GM20431 (cell line): ENCODE data around the gene TFPI.
"Not testable (repeated sequence)": the region's sequence is repeated elsewhere in the genome, so short reads cannot be mapped to it uniquely, and the experiment has no call there.

Experiments used
- in situ Hi-C: fragments of 300-500 bp; cut with MseI, MboI; formaldehyde crosslinking; loops from one replicate; pipeline ENCODE4 v1.15.0; 2020; ENCODE audit warnings: low sequenced_read_pairs; ENCODE audit not compliant: unreplicated experiment

Gene TFPI

DNA sequence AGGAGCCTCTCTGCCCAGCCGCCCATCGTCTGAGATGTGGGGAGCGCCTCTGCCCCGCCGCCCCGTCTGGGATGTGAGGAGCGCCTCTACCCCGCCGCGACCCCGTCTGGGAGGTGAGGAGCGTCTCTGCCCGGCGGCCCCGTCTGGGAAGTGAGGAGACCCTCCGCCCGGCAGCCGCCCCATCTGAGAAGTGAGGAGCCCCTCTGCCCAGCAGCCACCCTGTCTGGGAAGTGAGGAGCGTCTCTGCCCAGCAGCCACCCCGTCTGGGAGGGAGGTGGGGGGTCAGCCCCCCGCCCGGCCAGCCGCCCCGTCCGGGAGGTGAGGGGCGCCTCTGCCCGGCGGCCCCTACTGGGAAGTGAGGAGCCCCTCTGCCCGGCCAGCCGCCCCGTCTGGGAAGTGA, 2.3 kb upstream of the TFPI start:
- in situ Hi-C loops, result not testable (repeated sequence)

DNA sequence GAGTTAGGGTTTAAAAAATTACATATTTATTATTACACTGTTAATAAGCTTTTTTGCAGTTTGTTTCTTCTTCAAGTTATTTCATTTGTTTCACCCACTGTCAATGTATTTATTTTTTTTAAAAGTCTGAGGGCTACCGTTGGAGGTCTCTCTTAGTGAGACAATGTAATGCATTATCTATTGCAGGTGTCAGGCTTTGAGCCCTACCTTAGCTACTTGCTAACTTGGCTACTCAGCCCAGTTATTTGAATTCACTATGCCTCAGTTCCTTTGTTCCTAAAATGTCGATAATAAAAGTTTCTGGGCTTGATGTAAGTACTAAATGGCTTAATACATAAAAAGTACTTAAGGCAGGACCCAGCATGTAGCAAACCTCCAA, 458 bp upstream of the TFPI start:
- in situ Hi-C loops, result no loop called here

- in situ Hi-C loops, result no loop called here
Measured at GRCh38 chr2:187552828-187553681, 1.2 kb downstream of the TFPI start.

DNA sequence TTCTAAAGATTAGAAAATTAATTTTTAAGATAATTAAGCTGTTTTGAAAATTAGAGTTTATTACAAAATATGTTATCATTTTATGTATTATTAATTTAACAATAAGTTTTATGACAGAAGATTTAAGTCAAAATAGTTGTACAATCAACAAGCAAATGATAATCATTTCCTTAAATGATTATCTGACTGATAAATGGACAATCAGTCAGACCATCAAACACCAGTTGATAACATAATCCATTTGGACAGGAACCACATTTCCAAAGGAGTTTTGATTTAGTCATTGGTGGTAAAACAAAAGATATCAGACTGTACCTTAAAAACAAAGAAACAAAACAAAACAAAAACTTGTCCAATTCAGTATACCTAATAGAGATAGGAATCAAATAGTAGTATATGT, 1.9 kb downstream of the TFPI start:
- in situ Hi-C loops, result no loop called here

- in situ Hi-C loops, result no loop called here
Measured at GRCh38 chr2:187550857-187551256, 3.4 kb downstream of the TFPI start.

- in situ Hi-C loops, result no loop called here
Measured at GRCh38 chr2:187549951-187550555, 4.2 kb downstream of the TFPI start.

DNA sequence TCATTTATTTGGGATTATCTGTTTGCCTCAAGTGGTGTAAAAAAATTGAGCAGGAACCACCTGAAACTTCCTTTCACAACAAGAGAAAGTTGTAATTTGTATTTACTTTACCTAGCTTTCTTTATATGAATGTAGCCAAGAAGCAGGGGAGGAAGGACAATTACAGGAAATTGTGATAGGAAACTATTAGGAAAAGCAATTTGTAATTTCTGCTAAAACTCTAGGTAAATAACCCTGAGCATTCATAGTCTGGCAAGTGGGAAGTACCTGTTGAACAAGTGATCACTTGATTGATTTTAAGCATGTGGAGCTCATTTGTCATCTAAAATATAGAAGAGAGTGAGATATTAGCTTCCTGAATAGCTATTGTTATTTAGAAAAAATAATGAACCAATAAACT, 5.0 kb downstream of the TFPI start:
- in situ Hi-C loops, result no loop called here

DNA sequence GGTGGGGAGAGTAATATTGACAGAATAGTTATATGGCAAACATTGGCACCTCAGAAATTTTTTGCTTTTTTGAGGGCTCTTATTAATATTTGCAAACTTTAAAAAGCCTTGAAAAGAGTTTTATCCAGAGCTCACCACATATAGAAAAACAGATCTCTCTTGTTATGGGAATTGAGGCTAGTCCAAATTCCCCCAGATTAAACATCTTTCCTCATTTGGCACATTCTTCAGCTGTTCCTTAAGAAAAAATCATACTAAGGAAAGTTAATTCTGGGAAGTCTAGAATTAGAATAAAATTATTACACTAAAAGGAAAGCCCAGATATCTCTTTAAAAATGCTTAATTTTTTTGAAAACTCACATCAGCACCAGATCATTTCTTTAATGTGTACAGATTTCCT, 5.6 kb downstream of the TFPI start:
- in situ Hi-C loops, result no loop called here

GRCh38 chr2:187547353-187547979, 6.8 kb downstream of the TFPI start:
- in situ Hi-C loops, result no loop called here

DNA sequence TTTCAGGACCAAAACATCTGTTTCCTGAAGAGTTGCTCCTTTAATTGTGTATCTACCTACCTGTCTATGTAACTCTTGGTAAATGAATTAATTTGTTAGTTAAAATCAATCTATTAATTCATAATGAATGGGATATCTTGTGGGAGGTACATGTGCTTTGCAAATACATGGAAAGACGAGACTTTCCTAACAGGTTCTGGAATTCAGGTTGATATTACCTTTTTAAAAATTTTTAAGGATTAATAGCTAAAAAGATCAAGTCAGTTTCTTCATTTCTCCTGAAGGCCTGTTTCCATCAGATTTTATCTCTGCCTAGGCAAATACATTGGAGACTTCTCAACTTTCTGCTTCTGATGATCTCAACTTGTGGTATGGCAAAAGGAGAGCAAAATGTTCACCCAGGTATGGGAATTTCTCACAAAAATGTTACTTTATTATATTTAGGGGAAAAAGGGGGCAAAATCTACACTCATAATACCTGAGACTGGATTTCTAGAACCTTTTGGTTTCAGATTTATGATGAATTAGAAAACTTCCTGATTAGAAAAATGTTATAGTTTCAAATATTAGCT, 7.4 kb downstream of the TFPI start:
- in situ Hi-C loops, result no loop called here

DNA sequence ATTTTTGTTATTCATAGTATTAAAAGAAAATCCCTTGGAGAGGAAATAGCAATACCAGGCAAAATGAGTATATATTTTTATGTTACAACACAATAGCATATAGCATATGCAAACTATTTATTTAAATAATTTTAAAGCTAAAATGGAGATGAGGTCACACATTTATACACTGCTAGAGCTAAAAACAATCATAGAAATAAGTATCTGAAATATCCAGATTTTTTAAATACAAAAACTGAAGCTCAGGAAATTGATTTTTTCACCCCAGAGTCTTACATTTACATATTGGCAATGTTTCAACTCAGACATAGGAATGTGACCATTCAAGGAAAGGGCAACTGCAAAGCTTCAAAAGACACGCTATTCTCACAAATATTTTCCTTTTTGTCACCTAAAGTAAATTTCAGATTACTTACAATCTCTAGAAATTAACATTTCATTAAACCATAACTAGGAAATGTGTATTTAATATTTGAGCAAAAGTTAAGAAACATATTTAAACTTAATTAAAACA, 8.9 kb downstream of the TFPI start:
- in situ Hi-C loops, result no loop called here

DNA sequence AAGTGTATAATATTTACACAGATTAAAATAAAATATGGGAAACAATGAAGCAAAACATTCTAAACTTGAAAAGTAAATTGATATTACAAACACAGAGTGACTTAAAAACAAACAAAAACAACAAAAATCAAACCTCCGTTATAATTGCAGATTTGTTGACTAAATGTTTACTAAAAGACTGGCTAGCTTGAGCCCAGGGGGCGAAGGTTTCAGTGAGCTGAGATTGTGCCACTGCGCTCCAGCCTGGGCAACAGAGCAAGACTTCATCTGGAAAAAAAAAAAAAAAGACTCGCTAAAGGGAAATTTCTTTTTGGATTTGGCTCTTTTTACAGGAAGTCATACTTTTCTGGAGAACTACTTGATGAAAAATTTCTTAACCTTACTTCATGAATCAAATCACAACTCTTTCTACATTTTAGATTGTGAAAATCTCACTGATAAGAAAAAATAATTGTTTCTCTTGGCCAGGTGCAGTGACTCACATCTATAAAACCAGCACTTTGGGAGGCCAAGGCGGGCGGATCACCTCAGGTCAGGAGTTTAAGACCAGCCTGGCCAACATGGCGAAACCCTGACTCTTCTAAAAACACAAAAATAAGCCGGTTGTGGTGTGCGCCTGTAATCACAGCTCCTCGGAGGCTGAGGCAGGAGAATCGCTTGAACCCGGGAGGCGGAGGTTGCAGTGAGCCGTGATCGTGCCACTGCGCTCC, 9.7 kb downstream of the TFPI start:
- in situ Hi-C loops, result no loop called here

DNA sequence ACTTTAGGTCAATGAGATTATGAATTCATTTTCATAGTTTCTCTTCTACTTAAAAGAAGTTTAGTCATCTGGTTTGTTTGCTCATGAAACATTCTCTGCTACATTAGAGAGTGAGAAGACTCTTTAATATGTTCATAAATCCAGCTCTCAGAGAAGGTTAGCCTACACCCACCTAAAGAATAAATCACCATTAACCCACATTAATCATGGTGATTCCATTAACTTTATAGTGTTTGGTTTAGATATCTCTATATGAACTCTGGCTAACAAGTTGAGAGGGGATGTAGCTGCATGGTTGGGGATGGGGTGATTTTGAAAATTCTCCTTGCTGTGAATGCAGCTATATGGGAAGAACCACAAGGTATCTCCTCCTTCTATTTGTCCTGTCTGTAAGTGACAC, 10.7 kb downstream of the TFPI start:
- in situ Hi-C loops, result no loop called here

GRCh38 chr2:187542123-187542522, 12.1 kb downstream of the TFPI start:
- in situ Hi-C loops, result no loop called here

DNA sequence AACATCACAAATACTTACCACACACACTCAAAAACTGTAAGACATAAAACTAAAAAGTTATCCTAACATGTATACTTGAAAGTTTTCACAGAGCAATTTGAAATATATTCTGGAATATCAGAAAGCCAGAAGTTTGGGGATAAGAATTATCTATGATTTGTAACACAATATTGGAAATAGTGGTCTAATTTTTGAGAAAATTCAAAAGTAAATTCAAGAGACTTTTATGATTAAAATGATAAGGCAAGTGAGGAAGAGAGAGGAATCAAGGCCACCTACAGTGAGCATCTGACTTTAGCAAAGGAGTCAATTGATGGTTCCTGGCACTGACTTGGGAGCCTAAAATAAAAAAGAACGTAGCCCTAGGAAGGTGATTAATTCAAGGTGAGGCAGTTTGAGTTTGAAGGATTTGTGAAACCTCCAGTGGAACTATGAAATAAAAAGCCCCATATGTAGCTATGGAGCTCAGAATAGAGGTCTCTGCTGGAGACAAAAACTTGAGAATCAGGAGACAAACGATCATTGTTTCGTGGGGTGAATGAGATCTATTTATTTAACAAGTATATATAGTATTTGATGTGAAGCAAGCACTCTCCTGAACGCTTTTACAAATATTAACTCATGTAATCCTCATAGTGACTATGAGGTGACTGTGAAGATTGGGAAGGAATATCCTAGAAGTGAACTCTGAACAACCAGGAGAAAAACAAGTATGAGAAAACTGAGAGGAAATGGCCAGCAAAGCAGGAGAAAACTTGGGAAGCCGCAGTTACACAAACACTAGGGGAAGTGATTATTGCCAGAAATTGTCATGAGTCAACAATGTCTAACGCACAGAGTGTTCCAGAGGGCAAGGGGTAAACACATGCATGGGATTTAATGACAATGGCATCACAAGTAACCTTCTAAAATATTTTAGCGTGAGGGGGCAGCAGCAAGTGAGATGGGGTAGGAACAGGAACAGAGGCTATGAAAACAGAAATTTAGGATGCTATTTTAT, 12.8 kb downstream of the TFPI start:
- in situ Hi-C loops, result no loop called here

- in situ Hi-C loops, result not testable (repeated sequence)
Measured at GRCh38 chr2:187538222-187538621, 16.0 kb downstream of the TFPI start.

DNA sequence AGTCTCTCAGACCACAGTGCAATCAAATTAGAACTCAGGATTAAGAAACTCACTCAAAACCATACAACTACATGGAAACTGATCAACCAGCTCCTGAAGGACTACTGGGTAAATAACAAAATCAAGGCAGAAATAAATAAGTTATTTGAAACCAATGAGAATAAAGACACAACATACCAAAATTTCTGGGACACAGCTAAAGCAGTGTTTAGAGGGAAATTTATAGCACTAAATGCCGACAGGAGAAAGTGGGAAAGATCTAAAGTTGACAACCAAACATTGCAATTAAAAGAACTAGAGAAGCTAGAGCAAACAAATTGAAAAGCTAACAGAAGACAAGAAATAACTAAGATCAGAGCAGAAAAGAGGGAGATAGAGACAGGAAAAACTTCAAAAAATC, 18.9 kb downstream of the TFPI start:
- in situ Hi-C loops, result not testable (repeated sequence)

DNA sequence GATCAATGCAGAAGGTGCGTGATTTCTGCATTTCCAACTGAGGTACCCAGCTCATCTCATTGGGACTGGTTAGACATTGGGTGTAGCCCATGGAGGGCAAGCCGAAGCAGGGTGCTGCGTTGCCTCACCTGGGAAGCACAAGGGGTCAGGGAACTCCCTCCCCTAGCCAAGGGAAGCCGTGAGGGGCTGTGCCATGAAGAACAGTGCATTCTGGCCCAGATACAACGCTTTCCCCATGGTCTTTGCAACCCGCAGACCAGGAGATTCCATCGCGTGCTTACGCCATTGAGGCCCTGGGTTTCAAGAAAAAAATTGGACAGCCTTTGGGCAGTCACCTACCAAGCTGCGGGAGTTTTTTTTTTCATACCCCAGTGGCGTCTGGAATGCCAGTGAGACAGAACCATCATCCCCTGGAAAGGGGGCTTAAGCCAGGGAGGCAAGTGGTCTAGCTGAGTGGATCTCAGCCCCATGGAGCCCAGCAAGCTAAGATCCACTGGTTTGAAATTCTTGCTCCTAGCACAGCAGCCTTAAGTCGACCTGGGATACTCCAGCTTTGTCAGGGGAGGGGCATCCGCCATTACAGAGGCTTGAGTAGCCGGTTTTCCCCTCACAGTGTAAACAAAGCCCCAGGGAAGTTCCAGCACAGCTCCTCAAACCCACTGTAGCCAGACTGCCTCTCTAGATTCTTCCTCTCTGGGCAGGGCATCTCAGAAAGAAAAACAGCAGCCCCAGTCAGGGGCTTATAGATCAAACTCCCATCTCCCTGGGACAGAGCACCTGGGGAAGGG, 21.7 kb downstream of the TFPI start:
- in situ Hi-C loops, result no loop called here
